ENCODE data around the gene MOV10L1.

GRCh38 chr22:50173311-50173982 lies 83.6 kb downstream of the MOV10L1 start:
- TF ChIP-seq CTCF (IDR thresholded peaks at IDR 0.05) (no peak), POLR2A (IDR thresholded peaks at IDR 0.05) (no peak)

Measured in heart left ventricle (tissue), 13 donors.